GM19025 (cell line): ENCODE results near the gene PRR14L.
"Not testable (repeated sequence)": the region's sequence is repeated elsewhere in the genome, so short reads cannot be mapped to it uniquely, and the experiment has no call there.

ENCODE experiments used
- ATAC-seq: cut with Tn5 transposase; IDR thresholded peaks from one replicate; pipeline ENCODE4 v1.9.1; 2021; ENCODE audit warnings: mild to moderate bottlenecking, low read depth, moderate library complexity; ENCODE audit not compliant: unreplicated experiment

The PRR14L gene

GRCh38 chr22:31683181-31684105 lies 66.5 kb downstream of the PRR14L start:
- no peak for ATAC-seq

GRCh38 chr22:31682751-31683150 lies 67.2 kb downstream of the PRR14L start:
- ATAC-seq, result no peak

GRCh38 chr22:31681349-31682345 lies 68.3 kb downstream of the PRR14L start:
- no peak for ATAC-seq

GRCh38 chr22:31680861-31681341 lies 69.0 kb downstream of the PRR14L start:
- no peak for ATAC-seq

GRCh38 chr22:31678748-31679147 lies 71.2 kb downstream of the PRR14L start:
- no peak for ATAC-seq

GRCh38 chr22:31676700-31677099 lies 73.2 kb downstream of the PRR14L start:
- peak; percentile 92 for ATAC-seq

GRCh38 chr22:31674219-31674618 lies 75.7 kb downstream of the PRR14L start:
- not testable (repeated sequence) for ATAC-seq

- not testable (repeated sequence) for ATAC-seq
Observed at GRCh38 chr22:31668849-31669248, 81.1 kb downstream of the PRR14L start.

GRCh38 chr22:31662668-31663037 lies 87.3 kb downstream of the PRR14L start:
- no peak for ATAC-seq

- peak; percentile 72 for ATAC-seq
Observed at GRCh38 chr22:31661851-31662667, 87.9 kb downstream of the PRR14L start, which contains the start of gene PISD. TSS of gene PISD (minus strand) at chr22:31662215. CDS start at chr22:31662208, 7 bp downstream.

- ATAC-seq, result not testable (repeated sequence)
Observed at GRCh38 chr22:31660860-31661341, 89.0 kb downstream of the PRR14L start.

GRCh38 chr22:31659246-31659645 lies 90.7 kb downstream of the PRR14L start:
- no peak for ATAC-seq

GRCh38 chr22:31654408-31654807 lies 95.5 kb downstream of the PRR14L start:
- ATAC-seq, result no peak

GRCh38 chr22:31653944-31654343 lies 96.0 kb downstream of the PRR14L start:
- ATAC-seq, result no peak

- ATAC-seq, result no peak
Observed at GRCh38 chr22:31652911-31653684, 96.8 kb downstream of the PRR14L start.

- ATAC-seq, result no peak
Observed at GRCh38 chr22:31652088-31652487, 97.8 kb downstream of the PRR14L start.

GRCh38 chr22:31651664-31652063 lies 98.3 kb downstream of the PRR14L start:
- no peak for ATAC-seq

- no peak for ATAC-seq
Observed at GRCh38 chr22:31650391-31650790, 99.5 kb downstream of the PRR14L start.
